Fibroblast of mammary gland (primary cell): ENCODE results near the gene PDE6H.

ENCODE experiments used
- DNase-seq: peaks from one replicate; pipeline ENCODE4 v3.0.0-alpha.2; 2010; ENCODE audit warnings: low read depth
- H3K4me3 ChIP-seq: 2 replicates; pipeline ENCODE4 v1.5.1; 2011; ENCODE audit warnings: low read depth, mild to moderate bottlenecking, low read length, moderate library complexity; ENCODE audit not compliant: control insufficient read depth
- CTCF ChIP-seq: conservative IDR thresholded peaks from 2 replicates; pipeline ENCODE4 v1.5.1; 2011; ENCODE audit warnings: low read depth, low read length, inconsistent platforms; ENCODE audit not compliant: control insufficient read depth, insufficient read depth

Gene PDE6H

GRCh38 chr12:14995583-14996425, 23.0 kb downstream of the PDE6H start:
- H3K4me3 ChIP-seq = no peak overlapping the region
- peak; percentile 60 for TF ChIP-seq CTCF
- peak; percentile 80 for DNase-seq

- no peak for DNase-seq
- no peak overlapping the region for H3K4me3 ChIP-seq
- no peak for TF ChIP-seq CTCF
Measured at GRCh38 chr12:14997998-14998397, 25.2 kb downstream of the PDE6H start.

- TF ChIP-seq CTCF = no peak
- no peak overlapping the region for H3K4me3 ChIP-seq
- DNase-seq = peak; percentile 3
Measured at GRCh38 chr12:14999021-14999694, 26.3 kb downstream of the PDE6H start.

GRCh38 chr12:14999695-15000365, 27.0 kb downstream of the PDE6H start:
- TF ChIP-seq CTCF = no peak
- H3K4me3 ChIP-seq = no peak overlapping the region
- peak; percentile 59 for DNase-seq

- no peak for DNase-seq
- no peak overlapping the region for H3K4me3 ChIP-seq
- TF ChIP-seq CTCF = no peak
Measured at GRCh38 chr12:15000575-15000974, 27.7 kb downstream of the PDE6H start.

GRCh38 chr12:15001733-15002382, 29.0 kb downstream of the PDE6H start:
- H3K4me3 ChIP-seq = no peak overlapping the region
- DNase-seq = peak; percentile 35
- TF ChIP-seq CTCF = no peak
